Choroid plexus epithelial cell (primary cell): ENCODE results near the gene TPCN1.

ENCODE experiments used
- DNase-seq: peaks from one replicate; pipeline ENCODE4 v3.0.0-alpha.2; 2010; ENCODE audit warnings: low read depth
- H3K4me3 ChIP-seq: 2 replicates; pipeline ENCODE4 v1.5.1; 2011; ENCODE audit warnings: low read depth, mild to moderate bottlenecking, control low read depth, low read length, moderate library complexity
- CTCF ChIP-seq: conservative IDR thresholded peaks from 2 replicates; pipeline ENCODE4 v1.5.1; 2011; ENCODE audit warnings: low read depth, mild to moderate bottlenecking, control low read depth, inconsistent platforms, low read length, moderate library complexity

The TPCN1 gene

GRCh38 chr12:113302466-113302865 lies 81.2 kb downstream of the TPCN1 start:
- no peak for TF ChIP-seq CTCF
- H3K4me3 ChIP-seq = no peak overlapping the region
- no peak for DNase-seq

- DNase-seq = no peak
- no peak for TF ChIP-seq CTCF
- no peak overlapping the region for H3K4me3 ChIP-seq
Observed at GRCh38 chr12:113302886-113303640, 81.8 kb downstream of the TPCN1 start.

GRCh38 chr12:113305281-113305856 lies 84.1 kb downstream of the TPCN1 start:
- DNase-seq = no peak
- no peak overlapping the region for H3K4me3 ChIP-seq
- TF ChIP-seq CTCF = no peak

- no peak for DNase-seq
- no peak overlapping the region for H3K4me3 ChIP-seq
- no peak for TF ChIP-seq CTCF
Observed at GRCh38 chr12:113306382-113306781, 85.1 kb downstream of the TPCN1 start.

- DNase-seq = peak; percentile 42
- peak; percentile 25 for TF ChIP-seq CTCF
- no peak overlapping the region for H3K4me3 ChIP-seq
Observed at GRCh38 chr12:113310489-113310888, 89.2 kb downstream of the TPCN1 start.

- no peak overlapping the region for H3K4me3 ChIP-seq
- TF ChIP-seq CTCF = no peak
- DNase-seq = no peak
Observed at GRCh38 chr12:113314121-113314529, 92.9 kb downstream of the TPCN1 start.

- no peak for TF ChIP-seq CTCF
- DNase-seq = no peak
- H3K4me3 ChIP-seq = no peak overlapping the region
Observed at GRCh38 chr12:113315358-113315757, 94.1 kb downstream of the TPCN1 start.
